Hematopoietic multipotent progenitor cell (in vitro differentiated cells): Measurements from ENCODE around the gene GATA1. TPM values are rescaled to one million over a fixed set of nuclear protein-coding genes. Genes with fewer than 3 reads are reported as not detected.

Source experiments
- DNase-seq, 3 donors: peaks; one replicate each; pipeline ENCODE4 v3.0.0-alpha.2; 2011 to 2015; ENCODE audit warnings: low read depth in 2 of 3, low spot score in 2 of 3
- total RNA-seq: library from RNA; depleted of rRNA; stranded (reverse); fragments of >200 nt; gene quantifications from one replicate; pipeline ENCODE4 v1.2.3, GENCODE V29; 2012

The GATA1 gene
- total RNA-seq = 32.6 TPM

DNA sequence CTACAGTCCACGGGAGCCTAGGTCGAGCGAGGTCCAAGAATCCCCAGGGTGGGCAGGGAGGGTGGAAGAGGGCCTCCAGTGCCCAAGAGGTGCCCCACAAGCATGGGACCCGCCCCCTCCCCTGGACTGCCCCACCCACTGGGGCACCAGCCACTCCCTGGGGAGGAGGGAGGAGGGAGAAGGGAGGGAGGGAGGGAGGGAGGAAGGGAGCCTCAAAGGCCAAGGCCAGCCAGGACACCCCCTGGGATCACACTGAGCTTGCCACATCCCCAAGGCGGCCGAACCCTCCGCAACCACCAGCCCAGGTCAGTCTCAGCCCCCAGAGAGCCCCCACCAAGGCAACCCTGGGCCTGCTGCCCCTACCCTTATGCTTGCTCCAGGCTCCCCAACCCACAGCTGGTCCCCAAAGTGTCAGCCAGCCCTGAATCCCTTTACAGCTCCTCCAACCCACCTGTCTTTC, at the start of gene GATA1:
Gene GATA1 (plus strand): TSS at position 250 of the 460 bp plus-strand sequence. CDS start 4,520 bp downstream, outside the sequence.
- DNase-seq = no peak

DNA sequence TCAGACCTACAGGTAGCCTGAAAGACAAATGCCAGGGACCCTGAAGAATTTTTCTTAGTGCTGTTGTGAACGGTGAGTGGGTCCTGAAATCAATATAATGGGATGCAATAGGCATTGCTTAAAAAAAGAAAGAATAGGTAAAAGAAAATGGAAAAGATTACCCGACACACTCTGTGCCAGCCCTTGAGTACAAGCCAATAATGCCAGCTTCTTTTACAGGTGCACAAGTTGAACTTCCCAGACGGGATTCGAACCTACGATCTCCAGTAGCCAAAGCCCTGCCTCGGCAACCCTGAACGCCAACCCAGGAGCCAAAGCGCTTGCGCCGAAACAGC, 49.5 kb upstream of the GATA1 start:
- no peak for DNase-seq

DNA sequence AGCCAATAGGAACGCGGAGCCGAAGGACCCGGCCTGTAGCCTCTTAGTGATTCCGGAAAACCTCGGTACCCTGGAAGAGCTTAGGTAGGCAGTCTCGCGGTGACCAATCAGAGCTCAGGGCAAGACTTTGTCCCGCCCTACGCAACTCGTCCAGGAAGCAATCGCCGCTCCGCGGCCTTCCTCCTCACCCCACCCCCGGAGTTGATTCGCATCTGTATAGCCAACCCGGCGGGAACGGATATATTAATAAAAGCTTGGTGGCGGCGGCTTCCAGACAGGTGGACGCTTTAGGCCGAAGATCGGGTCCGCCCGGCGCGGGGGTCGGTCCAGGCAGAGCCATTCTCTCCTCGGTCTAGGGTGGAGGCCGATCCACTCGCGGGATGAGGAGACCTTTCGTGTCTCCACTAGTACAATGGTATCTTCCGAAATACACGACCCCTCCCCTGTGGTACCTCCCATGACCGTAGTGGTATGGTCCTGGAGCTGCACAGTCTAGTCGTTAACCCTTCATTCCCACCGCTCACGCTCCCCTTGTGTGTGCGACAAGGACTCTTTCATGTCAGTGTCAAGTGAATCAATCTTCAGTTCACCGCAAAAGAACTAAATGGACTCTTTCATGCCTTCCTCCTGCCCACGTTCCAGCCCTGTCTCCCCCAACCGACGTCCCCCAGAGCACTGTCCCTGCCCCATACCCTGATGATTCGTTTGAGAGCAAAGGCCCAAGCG, 49.0 kb upstream of the GATA1 start:
- peak; percentile 65 to 97 (median 93) for DNase-seq

DNA sequence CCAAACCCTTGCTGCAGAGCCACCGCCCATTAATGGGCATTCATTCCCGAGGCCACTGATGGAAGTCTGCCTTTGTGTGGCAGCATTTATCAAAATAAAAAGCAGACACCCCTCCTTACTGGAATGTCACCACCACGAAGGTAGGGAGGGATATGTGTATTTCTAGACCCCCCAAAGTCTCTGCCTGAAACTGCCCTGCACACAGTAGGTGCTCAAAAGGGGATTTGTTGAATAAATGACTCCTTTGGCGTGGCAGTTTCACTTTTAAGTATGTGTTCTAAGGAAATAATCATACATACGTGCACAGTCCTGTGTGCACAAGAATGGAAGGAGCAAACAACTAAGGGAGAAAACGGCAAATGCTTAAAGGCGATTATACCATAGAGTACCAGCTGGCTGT, 48.5 kb upstream of the GATA1 start:
- DNase-seq = no peak

DNA sequence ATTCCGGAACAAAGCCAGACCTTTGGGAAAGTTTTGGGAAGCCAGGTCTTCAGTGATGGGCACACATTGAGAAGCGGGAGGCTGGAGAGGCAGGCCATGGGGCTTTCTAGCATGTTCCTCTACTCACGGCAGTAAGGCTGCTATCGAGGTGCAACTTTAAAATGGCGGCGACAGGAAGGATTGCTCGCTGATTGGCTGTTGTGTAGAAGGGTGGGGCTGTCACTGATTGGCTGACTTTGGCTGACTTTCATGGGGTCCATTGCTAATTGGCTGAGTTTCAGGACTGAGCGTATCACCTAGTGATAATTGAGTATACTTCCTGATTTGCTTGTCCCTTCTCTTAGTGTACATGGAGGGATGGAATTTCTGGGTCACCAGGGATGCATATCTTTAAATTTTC, 44.6 kb upstream of the GATA1 start:
- no peak for DNase-seq

DNA sequence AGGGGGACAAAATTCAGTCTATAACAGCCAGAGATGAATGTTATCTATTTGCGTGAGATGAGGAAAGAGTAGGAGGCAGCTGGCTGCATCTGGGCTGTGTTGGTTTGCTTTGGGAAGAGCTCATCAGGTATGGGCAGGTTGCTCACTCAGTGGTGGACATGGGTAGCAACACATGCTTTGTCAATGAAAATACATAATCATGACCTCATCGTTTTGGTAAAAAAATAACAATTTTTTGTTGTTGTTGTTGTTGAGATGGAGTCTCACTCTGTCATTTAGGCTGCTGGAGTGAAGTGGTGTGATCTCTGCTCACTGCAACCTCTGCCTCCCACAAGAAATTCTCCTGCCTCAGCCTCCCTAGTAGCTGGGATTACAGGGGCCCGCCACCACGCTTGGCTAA, 41.2 kb upstream of the GATA1 start:
- no peak for DNase-seq

DNA sequence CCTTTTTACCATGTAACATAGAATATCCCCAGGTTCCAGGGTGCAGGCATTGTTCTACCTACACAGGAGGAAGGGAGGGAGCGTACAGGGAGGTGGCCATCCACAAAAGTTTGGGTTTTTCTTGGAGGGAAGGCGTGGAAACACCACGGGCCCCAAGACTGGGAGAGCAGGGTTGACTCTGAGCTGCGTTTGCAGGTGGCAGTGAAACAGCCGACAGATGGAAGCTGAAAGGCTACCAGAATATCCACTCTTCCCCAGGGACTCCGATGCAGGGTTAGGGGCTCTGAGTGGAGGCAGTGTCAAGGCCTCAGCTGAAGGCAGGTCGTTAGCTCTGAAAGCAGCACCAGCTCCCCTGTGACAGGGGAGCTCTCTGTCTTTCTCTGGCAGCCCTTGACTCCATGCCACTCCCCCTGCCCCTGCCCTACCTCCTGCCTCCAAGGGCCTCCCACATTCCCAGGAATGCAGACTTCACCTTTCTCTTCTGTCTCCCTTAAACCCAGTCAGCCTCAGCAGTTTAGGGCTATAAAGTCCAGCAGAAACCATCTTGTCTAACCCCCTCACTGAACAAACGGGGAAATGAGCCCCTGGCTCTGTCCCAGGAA, 38.9 kb upstream of the GATA1 start:
- DNase-seq = no peak

DNA sequence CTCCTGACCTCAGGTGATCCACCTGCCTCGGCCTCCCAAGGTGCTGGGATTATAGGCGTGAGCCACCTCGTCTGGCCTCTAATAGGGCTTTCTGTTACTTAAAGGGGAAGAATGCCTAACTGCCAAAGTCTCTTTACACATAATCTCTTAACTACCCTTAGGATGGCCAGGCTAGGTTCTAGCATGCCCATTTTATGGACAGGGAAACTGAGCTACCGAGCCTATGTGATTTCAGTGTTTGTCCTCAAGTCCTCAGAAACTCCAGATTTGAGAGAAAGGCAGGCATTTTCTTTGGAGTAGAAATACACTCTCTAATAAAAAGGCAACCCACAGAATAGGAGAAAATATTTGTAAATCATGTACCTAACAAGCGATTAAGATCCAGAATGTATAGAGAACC, 37.2 kb upstream of the GATA1 start:
- no peak for DNase-seq

DNA sequence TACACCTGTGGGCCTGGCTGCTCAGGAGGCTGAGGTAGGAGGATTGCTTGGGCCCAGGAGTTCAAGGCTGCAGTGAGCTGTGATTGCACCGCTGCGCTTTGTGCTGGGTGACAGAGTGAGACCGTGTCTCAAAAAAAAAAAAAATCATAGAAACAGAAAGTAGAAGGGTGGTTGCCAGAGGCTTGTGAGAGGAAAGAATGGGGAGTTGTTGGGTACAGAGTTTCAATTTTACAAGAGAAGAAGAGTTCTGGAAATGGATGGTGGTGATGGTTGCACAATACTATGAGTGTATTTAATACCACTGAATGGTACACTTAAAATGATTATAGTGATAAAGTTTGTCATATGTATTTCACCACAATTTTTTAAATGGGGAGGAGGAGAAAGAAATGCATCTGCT, 35.0 kb upstream of the GATA1 start:
- no peak for DNase-seq

DNA sequence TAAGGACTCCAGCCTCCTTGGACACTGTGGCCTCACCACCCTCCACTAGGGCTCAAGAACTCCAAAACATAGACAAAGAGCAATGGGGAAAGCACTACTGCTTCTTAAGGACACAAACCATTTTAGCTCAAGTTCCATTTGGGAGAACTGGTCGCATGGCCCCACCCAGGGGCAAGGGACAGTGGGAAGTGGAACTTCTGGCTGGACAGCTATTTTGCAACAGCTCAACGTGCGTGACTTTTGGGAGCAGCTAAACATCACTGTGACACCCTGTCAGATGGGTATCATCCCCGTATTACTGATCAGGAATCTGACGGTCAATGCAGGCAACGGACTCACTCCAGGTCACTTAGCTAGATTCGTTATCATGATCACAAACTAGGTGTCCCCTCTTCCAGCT, 33.9 kb upstream of the GATA1 start:
- DNase-seq = no peak

DNA sequence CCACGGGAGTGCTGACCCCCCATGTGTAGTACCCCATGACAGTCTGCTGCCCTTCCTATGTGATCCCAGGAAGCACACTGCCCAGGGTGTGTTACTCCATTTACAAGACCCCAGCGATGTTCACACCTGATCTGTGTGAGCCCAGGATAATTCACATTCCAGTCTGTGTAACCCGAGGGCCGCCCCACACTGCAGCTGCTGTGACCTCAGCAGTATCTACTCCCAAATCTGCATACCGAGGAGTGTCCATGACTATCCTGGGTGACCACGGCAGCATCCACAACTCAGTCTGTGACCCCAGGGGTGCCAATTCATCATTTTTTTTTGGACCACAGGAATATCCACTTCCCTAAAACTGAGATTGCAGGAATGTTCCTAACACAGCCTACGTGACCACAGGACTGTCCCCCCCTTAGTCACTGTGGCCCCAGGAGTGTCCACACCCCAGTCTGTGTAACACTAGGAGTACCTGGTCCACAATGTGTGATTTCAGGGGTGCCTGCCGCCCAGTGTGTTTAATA, 32.6 kb upstream of the GATA1 start:
- no peak for DNase-seq

DNA sequence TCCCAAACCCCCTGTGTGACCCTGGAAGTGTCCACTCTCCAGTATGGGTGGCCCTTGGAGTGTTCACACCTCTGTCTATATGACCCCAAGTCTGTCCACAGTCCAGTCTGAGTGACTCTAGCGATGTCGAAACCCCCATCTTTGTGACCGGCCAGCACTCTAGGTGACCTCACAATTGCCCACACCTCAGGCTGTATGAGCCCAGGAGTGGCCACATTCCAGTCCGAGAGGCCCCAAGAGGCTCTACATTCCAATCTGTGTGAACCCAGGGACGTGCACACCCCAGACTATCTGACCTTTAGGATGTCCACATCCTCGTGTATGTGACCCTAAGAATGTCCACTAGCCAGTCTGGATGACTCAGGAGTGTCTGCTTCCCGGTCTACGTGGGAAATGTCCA, 32.2 kb upstream of the GATA1 start:
- no peak for DNase-seq

DNA sequence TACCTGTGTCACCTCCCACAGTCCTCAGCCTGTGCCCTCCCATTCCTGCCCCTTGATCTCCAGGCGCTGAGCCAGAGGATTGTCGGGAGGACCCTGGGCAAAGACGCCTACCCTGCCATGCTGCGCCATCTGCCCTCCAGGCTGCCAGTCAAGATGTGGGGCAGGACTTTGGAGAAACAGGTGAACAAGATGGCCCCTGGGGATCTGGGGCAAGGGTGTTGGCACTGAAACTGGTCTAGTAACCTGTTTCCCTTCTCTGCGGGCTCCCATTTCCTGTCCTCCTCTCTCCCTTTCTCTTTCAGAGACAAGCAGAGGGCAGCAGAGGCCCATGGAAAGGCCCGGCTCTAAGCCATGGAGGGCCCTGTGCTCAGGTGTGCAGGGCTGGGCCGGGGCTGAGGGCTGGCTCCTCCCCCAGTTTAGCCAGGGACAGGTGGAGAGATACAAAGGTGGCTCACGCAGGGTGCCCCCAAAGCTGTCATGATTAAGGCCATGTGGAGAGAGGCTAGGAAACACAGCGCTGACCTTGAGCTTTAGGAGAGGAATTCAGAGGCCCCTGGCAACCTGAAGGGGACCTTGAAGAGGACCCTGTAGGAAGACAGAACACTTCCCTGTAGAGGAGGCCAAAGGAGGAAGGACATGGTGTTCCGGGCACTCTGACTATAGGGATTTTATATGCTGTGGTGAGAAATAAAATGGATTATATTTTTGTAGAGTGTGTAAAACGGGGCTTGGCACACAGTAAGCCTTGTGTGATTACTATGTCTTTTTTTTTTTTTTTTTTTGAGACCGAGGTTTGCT, 24.5 kb upstream of the GATA1 start, which contains the start of gene GLOD5:
Gene GLOD5 (plus strand): TSS at position 74 of the 798 bp plus-strand sequence. CDS start 44 bp downstream, at position 118.
- DNase-seq = peak in 2 of 3 donors; percentile 14 to 19

DNA sequence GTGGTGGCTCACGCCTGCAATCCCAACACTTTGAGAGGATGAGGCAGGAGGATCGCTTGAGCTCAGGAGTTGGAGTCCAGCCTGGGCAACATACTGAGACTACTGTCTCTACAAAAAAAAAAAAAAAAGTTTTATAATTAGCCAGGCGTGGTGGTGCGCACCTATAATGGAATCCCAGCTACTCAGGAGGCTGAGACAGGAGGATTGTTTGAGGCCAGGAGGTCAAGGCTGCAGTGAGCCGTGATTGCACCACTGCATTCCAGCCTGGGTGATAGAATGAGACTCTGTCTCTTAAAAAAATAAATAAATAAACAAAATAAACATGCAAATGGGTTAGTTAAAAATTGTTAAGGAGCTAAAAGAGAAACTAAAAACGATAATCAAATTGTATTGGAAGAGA, 17.2 kb upstream of the GATA1 start:
- DNase-seq = no peak

DNA sequence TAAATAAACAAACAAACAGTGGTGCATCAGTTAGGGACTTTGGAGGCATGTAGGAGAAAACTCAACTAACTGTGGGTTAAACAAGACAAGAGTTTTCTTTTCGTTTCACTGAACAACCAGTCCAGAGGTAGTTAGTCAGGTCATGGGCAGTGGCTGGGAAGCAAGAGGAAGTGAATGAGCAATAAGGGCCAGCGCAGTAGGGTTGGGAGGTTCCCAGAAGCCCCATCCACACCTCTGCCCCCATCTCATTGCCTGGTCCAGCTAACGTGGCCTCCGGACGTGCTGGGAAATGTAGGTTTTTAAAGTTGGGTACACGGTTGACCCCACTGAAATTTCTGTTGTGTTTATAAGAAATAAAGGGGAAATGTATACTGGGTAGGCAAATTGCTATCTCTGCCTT, 16.1 kb upstream of the GATA1 start:
- DNase-seq = no peak

DNA sequence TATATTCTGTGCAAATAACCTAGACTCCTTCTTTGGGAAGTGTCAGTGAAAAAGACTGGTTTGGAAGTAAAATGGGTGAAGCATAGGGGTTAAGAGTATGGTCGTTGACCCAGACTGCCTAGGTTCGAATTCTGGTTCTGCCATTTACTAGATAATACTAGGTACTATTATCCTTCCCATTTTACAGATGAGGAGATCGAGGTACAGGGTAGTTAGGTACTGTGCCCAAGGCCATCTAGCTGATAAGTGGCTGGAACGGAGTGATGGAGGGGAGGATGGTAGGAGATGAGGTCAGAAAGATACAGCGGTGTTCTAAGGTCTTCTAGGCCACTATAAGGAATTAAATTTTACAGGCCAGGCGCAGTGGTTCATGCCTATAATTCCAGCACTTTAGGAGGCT, 13.8 kb upstream of the GATA1 start:
- no peak for DNase-seq

DNA sequence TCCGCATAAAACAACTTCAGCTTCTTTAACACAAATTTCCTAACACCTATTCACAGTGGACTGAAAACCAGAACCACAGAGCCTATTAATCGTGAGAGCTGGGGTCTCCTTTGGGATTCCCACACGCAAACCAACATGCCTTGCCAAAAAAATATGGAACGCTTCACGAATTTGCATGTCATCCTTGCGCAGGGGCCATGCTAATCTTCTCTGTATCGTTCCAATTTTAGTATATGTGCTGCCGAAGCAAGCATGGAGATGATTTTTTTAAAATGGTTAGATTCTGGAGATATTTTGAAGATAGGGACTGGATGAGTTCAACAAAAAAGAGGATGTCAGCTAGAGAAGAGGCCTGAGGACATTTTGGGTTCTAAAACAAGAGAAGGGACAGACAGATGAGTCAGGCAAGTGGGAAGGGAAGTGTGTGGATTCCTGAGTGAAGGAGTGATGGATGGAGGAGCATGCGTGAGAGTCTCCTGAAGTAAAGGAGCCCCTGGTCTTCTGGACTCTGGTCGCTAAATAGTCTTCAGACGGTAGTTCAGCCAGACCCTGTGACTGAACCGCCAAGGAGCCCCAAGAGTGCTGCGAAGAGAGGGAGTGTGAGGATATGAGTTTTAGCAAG, 9.5 kb upstream of the GATA1 start:
- no peak for DNase-seq

DNA sequence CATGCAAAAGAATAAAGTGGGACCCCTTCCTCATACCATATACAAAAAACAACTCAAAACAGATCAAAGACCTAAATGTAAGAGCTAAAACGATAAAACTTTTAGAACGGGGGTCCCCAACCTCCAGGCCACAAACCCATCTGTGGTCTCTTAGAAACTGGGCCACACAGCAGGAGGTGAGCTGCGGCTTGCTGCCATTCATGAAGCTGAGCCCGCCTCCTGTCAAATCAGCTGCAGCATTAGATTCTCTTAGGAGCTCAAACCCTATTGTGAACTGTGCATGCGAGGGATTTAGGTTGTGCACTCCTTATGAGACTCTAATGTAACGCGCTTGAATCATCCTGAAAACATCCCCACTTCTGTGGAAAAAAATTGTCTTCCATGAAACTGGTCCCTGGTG, 7.0 kb upstream of the GATA1 start:
- DNase-seq = no peak

DNA sequence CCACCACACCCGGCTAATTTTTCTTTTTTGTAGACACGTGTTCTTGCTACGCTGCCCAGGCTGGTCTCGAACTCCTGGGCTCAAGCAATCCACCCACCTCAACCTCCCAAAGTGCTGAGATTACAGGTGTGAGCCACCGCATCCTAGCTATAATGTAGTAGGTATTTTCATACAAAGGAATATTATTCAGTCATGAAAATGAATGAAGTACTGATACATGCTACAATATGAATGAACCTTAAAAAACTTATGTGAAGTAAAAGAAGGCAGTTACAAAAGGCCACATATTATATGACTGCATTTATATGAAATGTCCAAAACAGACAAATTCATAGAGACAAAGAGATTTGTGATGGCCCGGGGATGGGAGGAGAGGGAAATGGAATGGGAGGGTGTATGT, 4.7 kb upstream of the GATA1 start:
- DNase-seq = no peak

DNA sequence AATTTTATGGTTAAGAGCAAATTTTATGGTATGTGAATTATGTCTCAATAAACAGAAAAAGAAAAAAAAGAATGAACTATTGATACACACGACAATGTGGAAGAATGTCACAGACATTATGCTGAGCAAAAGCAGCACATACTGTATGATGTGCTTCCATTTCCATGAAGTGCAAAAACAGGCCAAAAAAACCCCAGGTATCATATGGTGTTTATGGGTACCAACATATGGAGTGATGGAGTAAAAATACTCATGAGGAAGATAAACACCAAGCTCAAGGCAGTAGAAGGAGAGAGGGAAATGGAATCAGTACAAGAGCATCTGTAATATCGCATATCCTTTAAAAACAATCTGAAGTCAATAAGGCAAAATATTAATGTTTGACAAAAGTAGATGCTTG, 4.2 kb upstream of the GATA1 start:
- no peak for DNase-seq

DNA sequence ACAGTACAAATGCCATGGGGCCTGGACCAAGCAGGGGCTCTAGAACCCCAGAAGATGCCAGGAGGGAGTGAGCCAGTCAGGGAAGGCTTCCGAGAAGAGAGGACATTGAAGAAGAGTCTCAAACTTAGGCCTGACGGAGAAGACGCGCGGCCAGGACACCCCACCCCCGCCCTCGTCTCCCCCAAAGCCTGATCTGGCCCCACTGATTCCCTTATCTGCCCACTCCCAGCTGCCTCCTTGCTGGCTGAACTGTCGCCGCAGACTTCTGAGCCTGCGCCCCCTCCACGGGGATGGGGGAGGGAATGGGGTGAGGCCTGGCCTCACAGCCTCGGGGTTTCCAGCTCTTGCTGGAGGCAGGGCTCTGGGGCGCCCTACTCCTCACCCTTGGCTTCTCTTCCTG, 3.6 kb upstream of the GATA1 start:
- DNase-seq = peak in 2 of 3 donors; percentile 51 to 64
